Measurements from ENCODE around the gene CDC34. TPM values are rescaled to one million over a fixed set of nuclear protein-coding genes. Genes with fewer than 3 reads are reported as not detected.

CDC34 gene
- total and polyA plus RNA-seq, 9 of the 15 experiments (the other 6 are each of a cell fraction or from before 2014, with no cell fraction given), result 0.80 to 203 (median 65.5) TPM

DNA sequence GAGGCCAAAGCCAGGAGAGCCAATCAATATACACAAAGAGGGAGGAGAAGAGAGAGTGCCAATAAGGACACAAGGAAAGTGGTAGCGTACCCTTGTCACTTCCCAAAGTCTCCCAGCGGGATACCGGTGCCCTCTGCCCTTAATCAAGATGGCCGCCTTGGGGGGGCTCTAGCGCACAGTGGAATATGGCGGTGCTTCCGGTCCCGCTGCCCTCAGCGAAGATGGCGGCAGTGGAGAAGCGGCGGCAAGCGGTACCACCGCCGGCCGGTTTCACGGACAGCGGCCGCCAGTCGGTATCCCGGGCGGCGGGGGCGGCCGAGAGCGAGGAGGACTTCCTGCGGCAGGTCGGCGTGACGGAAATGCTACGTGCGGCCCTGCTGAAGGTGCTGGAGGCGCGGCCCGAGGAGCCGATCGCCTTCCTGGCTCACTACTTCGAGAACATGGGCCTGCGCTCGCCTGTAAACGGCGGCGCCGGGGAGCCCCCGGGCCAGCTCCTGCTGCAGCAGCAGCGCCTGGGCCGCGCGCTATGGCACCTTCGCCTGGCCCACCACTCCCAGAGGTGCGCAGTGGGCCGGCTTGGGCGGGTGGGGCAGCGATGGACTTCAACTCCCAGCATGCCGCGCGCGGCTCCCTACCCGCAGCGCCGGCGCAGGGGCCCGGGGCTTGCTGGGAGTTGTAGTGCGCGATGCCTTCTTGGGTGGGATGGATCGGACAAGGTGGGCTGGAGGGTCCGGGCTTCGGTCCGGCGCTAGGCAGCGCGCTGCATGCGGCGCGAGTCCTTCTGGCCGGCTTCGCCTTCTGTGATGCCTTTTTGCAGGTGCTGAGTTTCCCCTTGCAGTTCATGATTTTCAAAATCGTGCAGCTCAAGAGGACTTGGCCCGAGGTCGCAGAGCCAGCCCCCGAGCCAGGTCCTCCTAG lies 24.0 kb upstream of the CDC34 start, which contains the start of gene TPGS1 (continued):
- TF ChIP-seq, protein P1, sequence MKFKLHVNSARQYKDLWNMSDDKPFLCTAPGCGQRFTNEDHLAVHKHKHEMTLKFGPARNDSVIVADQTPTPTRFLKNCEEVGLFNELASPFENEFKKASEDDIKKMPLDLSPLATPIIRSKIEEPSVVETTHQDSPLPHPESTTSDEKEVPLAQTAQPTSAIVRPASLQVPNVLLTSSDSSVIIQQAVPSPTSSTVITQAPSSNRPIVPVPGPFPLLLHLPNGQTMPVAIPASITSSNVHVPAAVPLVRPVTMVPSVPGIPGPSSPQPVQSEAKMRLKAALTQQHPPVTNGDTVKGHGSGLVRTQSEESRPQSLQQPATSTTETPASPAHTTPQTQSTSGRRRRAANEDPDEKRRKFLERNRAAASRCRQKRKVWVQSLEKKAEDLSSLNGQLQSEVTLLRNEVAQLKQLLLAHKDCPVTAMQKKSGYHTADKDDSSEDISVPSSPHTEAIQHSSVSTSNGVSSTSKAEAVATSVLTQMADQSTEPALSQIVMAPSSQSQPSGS (CRISPR knock-in tag; IDR thresholded peaks at IDR 0.05), result no peak
- TF ChIP-seq, protein P2, sequence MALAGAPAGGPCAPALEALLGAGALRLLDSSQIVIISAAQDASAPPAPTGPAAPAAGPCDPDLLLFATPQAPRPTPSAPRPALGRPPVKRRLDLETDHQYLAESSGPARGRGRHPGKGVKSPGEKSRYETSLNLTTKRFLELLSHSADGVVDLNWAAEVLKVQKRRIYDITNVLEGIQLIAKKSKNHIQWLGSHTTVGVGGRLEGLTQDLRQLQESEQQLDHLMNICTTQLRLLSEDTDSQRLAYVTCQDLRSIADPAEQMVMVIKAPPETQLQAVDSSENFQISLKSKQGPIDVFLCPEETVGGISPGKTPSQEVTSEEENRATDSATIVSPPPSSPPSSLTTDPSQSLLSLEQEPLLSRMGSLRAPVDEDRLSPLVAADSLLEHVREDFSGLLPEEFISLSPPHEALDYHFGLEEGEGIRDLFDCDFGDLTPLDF (CRISPR knock-in tag; IDR thresholded peaks at IDR 0.05), result peak; percentile 67
- no peak for TF ChIP-seq BMI1 (IDR thresholded peaks at IDR 0.05; ENCODE audit: low read length)
- peak; percentile 75 for TF ChIP-seq U2AF1 (optimal IDR thresholded peaks at IDR 0.05; ENCODE audit: low read depth, low read length)
- peak; percentile 92 for TF ChIP-seq ELF1 (tag; IDR thresholded peaks at IDR 0.05)
- no peak for TF ChIP-seq ZNF77 (CRISPR knock-in tag; IDR thresholded peaks at IDR 0.05)
- TF ChIP-seq, protein P3, sequence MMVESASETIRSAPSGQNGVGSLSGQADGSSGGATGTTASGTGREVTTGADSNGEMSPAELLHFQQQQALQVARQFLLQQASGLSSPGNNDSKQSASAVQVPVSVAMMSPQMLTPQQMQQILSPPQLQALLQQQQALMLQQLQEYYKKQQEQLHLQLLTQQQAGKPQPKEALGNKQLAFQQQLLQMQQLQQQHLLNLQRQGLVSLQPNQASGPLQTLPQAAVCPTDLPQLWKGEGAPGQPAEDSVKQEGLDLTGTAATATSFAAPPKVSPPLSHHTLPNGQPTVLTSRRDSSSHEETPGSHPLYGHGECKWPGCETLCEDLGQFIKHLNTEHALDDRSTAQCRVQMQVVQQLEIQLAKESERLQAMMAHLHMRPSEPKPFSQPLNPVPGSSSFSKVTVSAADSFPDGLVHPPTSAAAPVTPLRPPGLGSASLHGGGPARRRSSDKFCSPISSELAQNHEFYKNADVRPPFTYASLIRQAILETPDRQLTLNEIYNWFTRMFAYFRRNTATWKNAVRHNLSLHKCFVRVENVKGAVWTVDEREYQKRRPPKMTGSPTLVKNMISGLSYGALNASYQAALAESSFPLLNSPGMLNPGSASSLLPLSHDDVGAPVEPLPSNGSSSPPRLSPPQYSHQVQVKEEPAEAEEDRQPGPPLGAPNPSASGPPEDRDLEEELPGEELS (CRISPR knock-in tag; IDR thresholded peaks at IDR 0.05; ENCODE audit: borderline replicate concordance), result peak; percentile 53; the same call in 1 of the 2 replicates
- TF ChIP-seq, protein P4, sequence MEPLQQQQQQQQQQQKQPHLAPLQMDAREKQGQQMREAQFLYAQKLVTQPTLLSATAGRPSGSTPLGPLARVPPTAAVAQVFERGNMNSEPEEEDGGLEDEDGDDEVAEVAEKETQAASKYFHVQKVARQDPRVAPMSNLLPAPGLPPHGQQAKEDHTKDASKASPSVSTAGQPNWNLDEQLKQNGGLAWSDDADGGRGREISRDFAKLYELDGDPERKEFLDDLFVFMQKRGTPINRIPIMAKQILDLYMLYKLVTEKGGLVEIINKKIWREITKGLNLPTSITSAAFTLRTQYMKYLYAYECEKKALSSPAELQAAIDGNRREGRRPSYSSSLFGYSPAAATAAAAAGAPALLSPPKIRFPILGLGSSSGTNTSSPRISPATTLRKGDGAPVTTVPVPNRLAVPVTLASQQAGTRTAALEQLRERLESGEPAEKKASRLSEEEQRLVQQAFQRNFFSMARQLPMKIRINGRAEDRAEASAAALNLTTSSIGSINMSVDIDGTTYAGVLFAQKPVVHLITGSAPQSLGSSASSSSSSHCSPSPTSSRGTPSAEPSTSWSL (CRISPR knock-in tag; IDR thresholded peaks at IDR 0.05; ENCODE audit: borderline replicate concordance), result 0 out of 2 replicates have a peak, but pooled peaks have one; percentile 60
- TF ChIP-seq MEF2A (IDR thresholded peaks at IDR 0.05; ENCODE audit: control insufficient read depth, low read depth, low read length), result no peak
- TF ChIP-seq, protein P5, sequence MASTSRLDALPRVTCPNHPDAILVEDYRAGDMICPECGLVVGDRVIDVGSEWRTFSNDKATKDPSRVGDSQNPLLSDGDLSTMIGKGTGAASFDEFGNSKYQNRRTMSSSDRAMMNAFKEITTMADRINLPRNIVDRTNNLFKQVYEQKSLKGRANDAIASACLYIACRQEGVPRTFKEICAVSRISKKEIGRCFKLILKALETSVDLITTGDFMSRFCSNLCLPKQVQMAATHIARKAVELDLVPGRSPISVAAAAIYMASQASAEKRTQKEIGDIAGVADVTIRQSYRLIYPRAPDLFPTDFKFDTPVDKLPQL (IDR thresholded peaks at IDR 0.05; ENCODE audit: extremely low read depth, insufficient read length), result no peak
- TF ChIP-seq, protein P6, sequence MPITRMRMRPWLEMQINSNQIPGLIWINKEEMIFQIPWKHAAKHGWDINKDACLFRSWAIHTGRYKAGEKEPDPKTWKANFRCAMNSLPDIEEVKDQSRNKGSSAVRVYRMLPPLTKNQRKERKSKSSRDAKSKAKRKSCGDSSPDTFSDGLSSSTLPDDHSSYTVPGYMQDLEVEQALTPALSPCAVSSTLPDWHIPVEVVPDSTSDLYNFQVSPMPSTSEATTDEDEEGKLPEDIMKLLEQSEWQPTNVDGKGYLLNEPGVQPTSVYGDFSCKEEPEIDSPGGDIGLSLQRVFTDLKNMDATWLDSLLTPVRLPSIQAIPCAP (CRISPR knock-in tag; IDR thresholded peaks at IDR 0.05; ENCODE audit: borderline replicate concordance), result no peak
- TF ChIP-seq, protein P7, sequence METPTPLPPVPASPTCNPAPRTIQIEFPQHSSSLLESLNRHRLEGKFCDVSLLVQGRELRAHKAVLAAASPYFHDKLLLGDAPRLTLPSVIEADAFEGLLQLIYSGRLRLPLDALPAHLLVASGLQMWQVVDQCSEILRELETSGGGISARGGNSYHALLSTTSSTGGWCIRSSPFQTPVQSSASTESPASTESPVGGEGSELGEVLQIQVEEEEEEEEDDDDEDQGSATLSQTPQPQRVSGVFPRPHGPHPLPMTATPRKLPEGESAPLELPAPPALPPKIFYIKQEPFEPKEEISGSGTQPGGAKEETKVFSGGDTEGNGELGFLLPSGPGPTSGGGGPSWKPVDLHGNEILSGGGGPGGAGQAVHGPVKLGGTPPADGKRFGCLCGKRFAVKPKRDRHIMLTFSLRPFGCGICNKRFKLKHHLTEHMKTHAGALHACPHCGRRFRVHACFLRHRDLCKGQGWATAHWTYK (CRISPR knock-in tag; IDR thresholded peaks at IDR 0.05), result 0 out of 2 replicates have a peak, but pooled peaks have one; percentile 30
- TF ChIP-seq SP2 (IDR thresholded peaks at IDR 0.05; ENCODE audit: extremely low read depth, low read depth, low read length, poor library complexity, severe bottlenecking), result no peak
- peak; percentile 74 to 80 for TF ChIP-seq MAZ (CRISPR knock-in tag; conservative IDR thresholded peaks at IDR 0.05 in 1 of 2, IDR thresholded peaks at IDR 0.05 in 1 of 2)
- TF ChIP-seq FOXP1 (CRISPR knock-in tag; IDR thresholded peaks at IDR 0.05), result peak; percentile 64; the same call in 1 of the 2 replicates

Data from K562 (cell line).